ENCODE results near the gene C2orf76.

DNA sequence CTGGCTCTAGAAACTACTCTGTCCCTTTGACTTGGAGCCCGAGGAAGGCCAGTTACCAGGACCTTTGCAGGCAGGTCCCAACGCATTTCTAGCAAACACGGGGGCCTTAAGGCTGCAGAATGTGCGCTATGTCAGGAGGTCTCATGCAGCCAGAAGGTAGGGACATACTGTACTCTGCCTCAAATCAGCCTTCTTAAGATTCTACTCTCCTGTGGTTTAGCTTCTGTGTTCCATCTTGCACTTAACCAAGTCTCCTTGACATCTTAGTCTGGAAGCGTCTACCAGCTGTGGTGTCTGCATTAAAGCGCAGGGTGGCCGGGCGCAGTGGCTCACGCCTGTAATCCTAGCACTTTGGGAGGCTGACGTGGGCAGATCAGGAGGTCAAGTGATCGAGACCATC, 77.5 kb downstream of the C2orf76 start:
- TF ChIP-seq, protein P1, sequence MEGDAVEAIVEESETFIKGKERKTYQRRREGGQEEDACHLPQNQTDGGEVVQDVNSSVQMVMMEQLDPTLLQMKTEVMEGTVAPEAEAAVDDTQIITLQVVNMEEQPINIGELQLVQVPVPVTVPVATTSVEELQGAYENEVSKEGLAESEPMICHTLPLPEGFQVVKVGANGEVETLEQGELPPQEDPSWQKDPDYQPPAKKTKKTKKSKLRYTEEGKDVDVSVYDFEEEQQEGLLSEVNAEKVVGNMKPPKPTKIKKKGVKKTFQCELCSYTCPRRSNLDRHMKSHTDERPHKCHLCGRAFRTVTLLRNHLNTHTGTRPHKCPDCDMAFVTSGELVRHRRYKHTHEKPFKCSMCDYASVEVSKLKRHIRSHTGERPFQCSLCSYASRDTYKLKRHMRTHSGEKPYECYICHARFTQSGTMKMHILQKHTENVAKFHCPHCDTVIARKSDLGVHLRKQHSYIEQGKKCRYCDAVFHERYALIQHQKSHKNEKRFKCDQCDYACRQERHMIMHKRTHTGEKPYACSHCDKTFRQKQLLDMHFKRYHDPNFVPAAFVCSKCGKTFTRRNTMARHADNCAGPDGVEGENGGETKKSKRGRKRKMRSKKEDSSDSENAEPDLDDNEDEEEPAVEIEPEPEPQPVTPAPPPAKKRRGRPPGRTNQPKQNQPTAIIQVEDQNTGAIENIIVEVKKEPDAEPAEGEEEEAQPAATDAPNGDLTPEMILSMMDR (IDR thresholded peaks at IDR 0.05): no peak
- TF ChIP-seq POLR2A (IDR thresholded peaks at IDR 0.05): no peak
- no peak for TF ChIP-seq EP300 (IDR thresholded peaks at IDR 0.05)
- TF ChIP-seq POLR2AphosphoS5 (IDR thresholded peaks at IDR 0.05): no peak
